ENCODE results near the gene CLSTN2. TPM values are rescaled to one million over a fixed set of nuclear protein-coding genes. Genes with fewer than 3 reads are reported as not detected.

CLSTN2 gene
- total RNA-seq, 1 experiment from 2014 or later = 0.07 TPM

- H3K4me1 Mint-ChIP-seq (ENCODE audit: low read depth, unreplicated experiment) = no peaks in the 10 kb centered on the region
- CTCF ChIA-PET = no interaction called here
- no TSS peak for BruUV-seq (replicated peaks)
- H3K4me3 Mint-ChIP-seq (ENCODE audit: low read depth, unreplicated experiment) = no peak overlapping the region
- no peaks in the 10 kb centered on the region for H3K36me3 Mint-ChIP-seq (ENCODE audit: insufficient read depth, unreplicated experiment)
- H3K27ac Mint-ChIP-seq (ENCODE audit: unreplicated experiment) = no peak overlapping the region
- no peak for DNase-seq
- intact Hi-C loops (cut with micrococcal nuclease; ENCODE audit: unreplicated experiment) = no loop called here
- H3K9me3 Mint-ChIP-seq (ENCODE audit: low read depth, unreplicated experiment) = peaks cover 8% of the 10 kb centered on the region
- H3K27me3 Mint-ChIP-seq (ENCODE audit: unreplicated experiment) = peaks cover 20% of the 10 kb centered on the region
- TF ChIP-seq CTCF (IDR thresholded peaks at IDR 0.05; ENCODE audit: unreplicated experiment) = no peak
Observed at GRCh38 chr3:140540262-140540661, 605.3 kb downstream of the CLSTN2 start.

DNA sequence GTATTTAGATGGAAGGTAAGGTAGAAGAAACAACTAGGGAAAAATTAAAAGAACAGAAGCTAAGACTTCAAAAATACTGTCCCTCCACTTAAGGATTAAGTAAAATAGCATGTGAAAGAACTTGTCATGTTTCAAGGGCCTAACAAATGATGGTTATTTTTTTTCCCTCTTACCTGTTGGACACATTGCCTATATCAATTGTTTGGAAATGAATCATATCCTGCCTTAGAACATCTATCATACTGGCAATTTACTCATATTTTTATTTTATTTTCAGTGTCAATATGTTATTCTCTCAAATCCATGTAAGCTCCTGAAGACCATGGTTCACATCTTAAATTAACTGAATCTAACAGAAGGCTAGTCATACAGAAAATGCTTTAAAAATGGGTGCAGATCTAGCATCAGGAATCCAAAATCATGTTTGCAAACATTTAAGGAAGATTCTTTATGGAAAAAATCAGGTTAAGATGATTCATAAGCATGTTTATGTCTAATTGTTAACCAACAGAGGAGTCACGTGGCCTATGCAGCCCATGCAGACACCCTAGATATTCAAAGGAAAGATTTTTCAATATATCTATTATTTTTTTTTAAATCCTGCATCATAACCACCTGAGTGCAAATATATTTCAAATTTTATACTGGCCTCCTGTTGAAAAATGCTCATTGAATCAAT lies 607.1 kb downstream of the CLSTN2 start:
- DNase-seq = no peak
- Mint-ChIP-seq H3K4me3 (ENCODE audit: low read depth, unreplicated experiment) (no peak overlapping the region), H3K27me3 (ENCODE audit: unreplicated experiment) (peaks cover 31% of the 10 kb centered on the region), H3K9me3 (ENCODE audit: low read depth, unreplicated experiment) (peaks cover 4% of the 10 kb centered on the region), H3K36me3 (ENCODE audit: insufficient read depth, unreplicated experiment) (no peaks in the 10 kb centered on the region), H3K4me1 (ENCODE audit: low read depth, unreplicated experiment) (no peaks in the 10 kb centered on the region), H3K27ac (ENCODE audit: unreplicated experiment) (no peak overlapping the region)
- TF ChIP-seq CTCF (IDR thresholded peaks at IDR 0.05; ENCODE audit: unreplicated experiment) = no peak
- intact Hi-C loops (cut with micrococcal nuclease; ENCODE audit: unreplicated experiment) = no loop called here
- CTCF ChIA-PET = interaction anchor here (0.6 to 1.2 kb wide), 2 partner anchors 9 to 45 kb away, joined by 3 read pairs; no protein-coding TSS in a partner anchor
- BruUV-seq (replicated peaks) = no TSS peak

- CTCF ChIA-PET = no interaction called here
- intact Hi-C loops (cut with micrococcal nuclease; ENCODE audit: unreplicated experiment) = no loop called here
- no peaks in the 10 kb centered on the region for H3K4me1 Mint-ChIP-seq (ENCODE audit: low read depth, unreplicated experiment)
- no peak for DNase-seq
- TF ChIP-seq CTCF (IDR thresholded peaks at IDR 0.05; ENCODE audit: unreplicated experiment) = no peak
- peaks cover 2% of the 10 kb centered on the region for H3K9me3 Mint-ChIP-seq (ENCODE audit: low read depth, unreplicated experiment)
- H3K36me3 Mint-ChIP-seq (ENCODE audit: insufficient read depth, unreplicated experiment) = no peaks in the 10 kb centered on the region
- H3K27me3 Mint-ChIP-seq (ENCODE audit: unreplicated experiment) = peaks cover 33% of the 10 kb centered on the region
- H3K27ac Mint-ChIP-seq (ENCODE audit: unreplicated experiment) = no peak overlapping the region
- BruUV-seq (replicated peaks) = no TSS peak
- no peak overlapping the region for H3K4me3 Mint-ChIP-seq (ENCODE audit: low read depth, unreplicated experiment)
Observed at GRCh38 chr3:140545197-140545596, 610.2 kb downstream of the CLSTN2 start.

GRCh38 chr3:140545756-140546155 lies 610.8 kb downstream of the CLSTN2 start:
- intact Hi-C loops (cut with micrococcal nuclease; ENCODE audit: unreplicated experiment) = no loop called here
- no peak for DNase-seq
- H3K4me3 Mint-ChIP-seq (ENCODE audit: low read depth, unreplicated experiment) = no peak overlapping the region

More at GRCh38 chr3:140545756-140546155, 610.8 kb downstream of the CLSTN2 start:
- BruUV-seq (replicated peaks) = no TSS peak
- peaks cover 2% of the 10 kb centered on the region for H3K9me3 Mint-ChIP-seq (ENCODE audit: low read depth, unreplicated experiment)
- H3K36me3 Mint-ChIP-seq (ENCODE audit: insufficient read depth, unreplicated experiment) = no peaks in the 10 kb centered on the region
- CTCF ChIA-PET = interaction anchor here (1.2 kb wide), 1 partner anchor 16 kb away, joined by 3 read pairs; no protein-coding TSS in a partner anchor
- TF ChIP-seq CTCF (IDR thresholded peaks at IDR 0.05; ENCODE audit: unreplicated experiment) = no peak
- H3K27ac Mint-ChIP-seq (ENCODE audit: unreplicated experiment) = no peak overlapping the region
- peaks cover 33% of the 10 kb centered on the region for H3K27me3 Mint-ChIP-seq (ENCODE audit: unreplicated experiment)
- no peaks in the 10 kb centered on the region for H3K4me1 Mint-ChIP-seq (ENCODE audit: low read depth, unreplicated experiment)
